Right lobe of liver (tissue), 4 donors: ENCODE results near the gene DKK2.

ENCODE experiments used
- POLR2A ChIP-seq: fragments of 450-650 bp; IDR thresholded peaks from one replicate; pipeline ENCODE4 v1.6.1; 2017; ENCODE audit warnings: antibody characterized with exemption, mild to moderate bottlenecking
- TF ChIP-seq, protein P1 (sequence below), 4 donors: fragments of 200-600 bp in 3 of 4; fragments of 450-650 bp in 1 of 4; IDR thresholded peaks; one replicate each; pipeline versions ENCODE4 v1.5.1 to v1.8.0; 2016 to 2022; ENCODE audit warnings: antibody characterized with exemption in 4 of 4, mild to moderate bottlenecking in 2 of 4
- donor health status: DM: no; HTN: no; CAD: no.
- donor health status: DM: no; HTN: no; CAD: no.
- donor health status: DM: no; HTN: yes; CAD: no.

DNA sequence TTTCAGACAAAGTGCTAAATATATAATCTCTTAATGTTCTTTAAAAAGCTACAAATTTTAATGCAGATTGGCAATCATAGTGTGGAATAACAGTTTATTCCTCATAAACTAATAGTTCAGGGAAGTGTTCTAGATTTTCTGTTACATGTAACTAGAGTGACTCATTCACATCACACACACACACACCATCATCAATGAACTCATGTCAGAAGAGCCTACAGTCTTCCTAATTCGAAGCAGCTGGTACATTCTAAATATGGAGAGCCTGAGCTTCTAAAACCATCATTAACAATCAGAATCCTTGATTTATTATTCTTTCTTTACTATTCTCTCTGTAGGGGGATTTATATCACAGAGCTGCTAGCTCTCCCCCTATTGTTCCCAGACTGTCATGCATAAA is 49.6 kb downstream of the DKK2 start:
- TF ChIP-seq, protein P1, sequence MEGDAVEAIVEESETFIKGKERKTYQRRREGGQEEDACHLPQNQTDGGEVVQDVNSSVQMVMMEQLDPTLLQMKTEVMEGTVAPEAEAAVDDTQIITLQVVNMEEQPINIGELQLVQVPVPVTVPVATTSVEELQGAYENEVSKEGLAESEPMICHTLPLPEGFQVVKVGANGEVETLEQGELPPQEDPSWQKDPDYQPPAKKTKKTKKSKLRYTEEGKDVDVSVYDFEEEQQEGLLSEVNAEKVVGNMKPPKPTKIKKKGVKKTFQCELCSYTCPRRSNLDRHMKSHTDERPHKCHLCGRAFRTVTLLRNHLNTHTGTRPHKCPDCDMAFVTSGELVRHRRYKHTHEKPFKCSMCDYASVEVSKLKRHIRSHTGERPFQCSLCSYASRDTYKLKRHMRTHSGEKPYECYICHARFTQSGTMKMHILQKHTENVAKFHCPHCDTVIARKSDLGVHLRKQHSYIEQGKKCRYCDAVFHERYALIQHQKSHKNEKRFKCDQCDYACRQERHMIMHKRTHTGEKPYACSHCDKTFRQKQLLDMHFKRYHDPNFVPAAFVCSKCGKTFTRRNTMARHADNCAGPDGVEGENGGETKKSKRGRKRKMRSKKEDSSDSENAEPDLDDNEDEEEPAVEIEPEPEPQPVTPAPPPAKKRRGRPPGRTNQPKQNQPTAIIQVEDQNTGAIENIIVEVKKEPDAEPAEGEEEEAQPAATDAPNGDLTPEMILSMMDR (IDR thresholded peaks at IDR 0.05) = no peak
- TF ChIP-seq POLR2A = no peak
